ENCODE data around the gene THAP7.

Gene THAP7

DNA sequence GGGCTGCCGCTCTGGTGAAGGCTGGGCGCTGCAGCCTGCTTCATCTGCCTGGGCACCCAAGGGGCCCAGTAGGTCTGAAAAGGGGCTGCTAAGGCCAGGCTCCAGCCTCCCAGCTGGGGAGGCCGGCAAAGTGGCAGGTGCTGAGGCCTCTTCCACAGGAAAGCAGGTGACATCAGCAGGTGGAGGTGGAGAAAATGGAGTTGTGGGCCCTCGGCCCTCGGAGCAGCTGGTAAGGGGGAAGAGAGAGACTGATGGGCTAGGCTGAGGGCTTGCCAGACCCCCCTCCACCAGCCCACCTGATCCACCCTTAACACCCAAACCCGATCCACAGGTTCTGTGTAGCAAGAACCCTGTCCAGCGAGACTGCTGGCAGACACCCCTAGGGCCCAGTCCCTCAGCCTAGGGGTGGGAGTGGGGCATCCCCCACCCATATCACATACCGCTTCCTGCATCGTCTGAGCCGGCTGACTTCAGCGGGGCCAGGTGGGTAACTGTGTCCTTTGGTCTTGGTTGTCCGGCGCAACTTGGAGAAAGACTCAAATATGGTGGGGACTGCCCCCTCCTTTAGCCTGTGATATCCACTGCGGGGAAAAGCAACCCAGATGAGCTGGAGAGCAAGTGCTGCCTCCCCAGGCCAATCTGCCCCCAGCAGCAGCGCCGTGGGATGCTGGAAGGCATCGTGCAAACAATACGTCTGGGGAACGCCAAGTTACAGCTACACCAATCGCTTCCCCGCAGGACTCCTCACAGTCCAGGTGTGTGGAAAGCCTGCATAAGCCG is 1.5 kb downstream of the THAP7 start:
- Histone ChIP-seq H3K27me3 (ENCODE audit: control insufficient read depth, insufficient read depth, low read length) (no peaks in the 10 kb centered on the region), H3K9me3 (ENCODE audit: control insufficient read depth, insufficient read depth, low read length) (no peaks in the 10 kb centered on the region), H3K4me3 (ENCODE audit: low read depth, low read length) (peak overlapping the region; percentile 85), H3K4me1 (ENCODE audit: control insufficient read depth, insufficient read depth, low read length) (peaks cover 3% of the 10 kb centered on the region), H3K36me3 (ENCODE audit: control insufficient read depth, insufficient read depth, low read length) (peaks cover 15% of the 10 kb centered on the region), H3K9ac (ENCODE audit: low read depth, low read length) (peak overlapping the region; percentile 83)

DNA sequence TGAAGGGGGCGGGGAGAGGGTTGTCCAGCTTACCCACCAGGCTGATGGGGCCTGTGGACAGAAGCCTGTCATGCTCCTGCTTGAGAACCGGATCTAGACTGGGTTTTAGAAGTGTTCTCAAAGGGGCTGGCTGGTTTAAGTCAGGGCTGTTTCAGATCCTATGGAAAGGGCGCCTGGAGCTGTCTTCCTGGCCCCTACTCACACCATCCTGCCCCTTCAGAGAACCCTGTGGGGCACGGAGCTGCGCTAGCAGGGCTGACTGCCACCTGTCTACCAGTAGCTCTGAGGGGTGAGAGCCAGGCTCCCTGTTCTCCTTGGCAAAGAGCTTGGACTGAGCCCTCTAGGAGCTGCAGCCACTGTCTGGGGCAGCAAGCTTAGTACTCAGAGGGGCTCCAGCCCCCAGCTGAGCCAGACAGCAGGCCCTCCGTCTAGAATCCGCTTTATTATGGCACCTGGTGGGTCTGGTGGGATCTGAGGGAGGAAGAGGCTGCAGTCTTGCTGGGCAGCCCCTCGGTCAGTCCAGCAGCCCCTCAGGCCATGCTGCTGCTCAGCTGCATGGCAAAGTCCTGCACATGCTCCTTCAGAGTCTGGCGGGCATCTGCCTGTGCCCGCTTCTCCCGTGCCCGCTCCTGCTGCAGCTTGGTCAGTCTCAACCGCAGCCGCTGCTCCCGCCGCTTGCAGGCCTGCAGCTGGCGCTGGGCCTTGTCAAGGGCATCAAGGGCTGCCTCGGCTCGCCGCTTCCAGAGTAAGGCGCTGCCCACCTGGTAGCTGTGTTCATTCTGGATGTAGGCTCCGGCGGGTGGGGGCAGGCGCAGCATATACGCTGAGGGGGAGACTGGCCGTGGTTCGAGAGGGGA is 2.3 kb downstream of the THAP7 start:
- Histone ChIP-seq H3K27me3 (ENCODE audit: control insufficient read depth, insufficient read depth, low read length) (no peaks in the 10 kb centered on the region), H3K4me1 (ENCODE audit: control insufficient read depth, insufficient read depth, low read length) (peaks cover 3% of the 10 kb centered on the region), H3K9ac (ENCODE audit: low read depth, low read length) (no peak overlapping the region), H3K36me3 (ENCODE audit: control insufficient read depth, insufficient read depth, low read length) (peaks cover 17% of the 10 kb centered on the region), H3K9me3 (ENCODE audit: control insufficient read depth, insufficient read depth, low read length) (no peaks in the 10 kb centered on the region), H3K4me3 (ENCODE audit: low read depth, low read length) (no peak overlapping the region)

DNA sequence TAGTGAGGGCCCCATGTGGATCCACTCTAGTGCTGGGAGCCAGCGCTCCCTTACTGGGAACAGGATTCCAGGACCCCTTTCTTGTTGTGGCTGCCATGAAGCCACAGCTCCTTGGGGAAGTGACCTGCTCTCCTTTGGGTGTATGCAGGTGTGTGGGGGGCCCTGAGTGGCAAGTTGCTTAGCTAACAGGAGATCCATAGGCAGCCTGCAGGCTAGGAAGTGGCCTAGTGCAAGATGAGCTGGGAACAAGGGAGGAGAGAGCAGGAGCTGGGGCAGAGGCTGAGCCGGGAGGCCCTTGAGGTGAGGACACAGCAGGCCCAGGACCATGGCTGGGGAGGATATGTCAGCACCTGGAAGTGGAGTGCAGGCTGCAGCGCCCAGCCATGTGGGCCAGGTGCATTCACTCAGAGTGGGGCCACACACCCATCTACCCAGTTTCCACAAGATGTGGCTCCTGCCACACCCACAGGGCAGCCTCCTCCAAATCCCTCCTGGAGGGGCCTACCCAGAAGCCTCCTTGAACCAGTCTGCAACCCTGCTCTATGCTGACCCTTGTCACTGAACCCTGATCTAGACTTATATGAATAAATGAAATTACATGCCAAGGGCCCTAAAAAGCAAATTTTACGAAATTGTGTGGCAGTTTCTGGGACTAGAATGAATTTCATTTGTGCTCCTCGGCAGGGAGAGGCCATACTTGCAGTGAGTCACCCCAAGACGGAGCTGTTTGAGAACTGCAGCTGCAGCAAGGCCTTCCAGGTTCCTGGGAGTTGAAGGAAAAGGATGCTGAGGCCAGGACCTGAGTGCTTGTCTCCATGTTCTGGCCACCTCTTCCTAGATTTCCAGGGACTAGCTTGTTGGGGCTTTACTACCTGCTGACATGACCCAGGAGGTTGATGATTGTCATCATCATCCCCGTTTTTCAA is 3.2 kb downstream of the THAP7 start:
- H3K4me3 ChIP-seq (ENCODE audit: low read depth, low read length) = no peak overlapping the region
- no peak overlapping the region for H3K9ac ChIP-seq (ENCODE audit: low read depth, low read length)
- H3K36me3 ChIP-seq (ENCODE audit: control insufficient read depth, insufficient read depth, low read length) = peaks cover 17% of the 10 kb centered on the region
- no peaks in the 10 kb centered on the region for H3K27me3 ChIP-seq (ENCODE audit: control insufficient read depth, insufficient read depth, low read length)
- H3K4me1 ChIP-seq (ENCODE audit: control insufficient read depth, insufficient read depth, low read length) = peaks cover 3% of the 10 kb centered on the region
- H3K9me3 ChIP-seq (ENCODE audit: control insufficient read depth, insufficient read depth, low read length) = no peaks in the 10 kb centered on the region

DNA sequence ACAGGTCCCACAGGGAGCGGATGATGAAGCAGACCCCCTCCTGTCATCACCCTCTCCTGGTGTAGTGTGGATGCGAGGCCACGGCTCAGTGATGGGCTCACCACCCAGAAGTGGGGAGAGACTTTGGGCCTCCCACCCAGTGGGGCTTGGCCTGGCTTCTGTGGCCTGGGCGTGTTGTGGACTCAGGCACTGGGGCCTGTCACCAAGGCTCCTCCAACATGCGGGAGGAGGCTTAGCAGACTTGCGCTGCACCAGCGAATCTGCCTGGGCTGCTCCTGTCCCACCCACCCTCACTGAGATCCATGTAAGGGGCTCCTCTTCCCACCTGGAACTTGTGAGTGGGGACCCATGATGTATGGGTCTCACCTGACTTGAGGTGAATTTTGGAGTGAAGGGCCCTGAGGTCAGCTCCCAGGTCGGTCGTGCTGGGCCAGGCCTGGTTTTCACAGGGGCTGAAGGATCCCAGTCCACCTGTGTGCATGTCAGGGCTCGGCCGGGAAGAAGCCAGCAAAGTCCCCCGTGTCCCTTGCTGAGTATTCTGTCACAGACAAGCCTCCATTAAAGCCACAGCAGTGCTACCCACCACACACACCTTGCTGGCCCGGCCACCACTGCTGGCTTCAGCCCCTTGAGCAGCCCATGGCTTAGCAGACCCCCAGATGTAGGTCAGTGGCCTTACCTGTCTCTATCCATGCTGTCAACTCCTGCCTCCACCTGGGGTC is 4.2 kb downstream of the THAP7 start:
- H3K9ac ChIP-seq (ENCODE audit: low read depth, low read length) = no peak overlapping the region
- H3K27me3 ChIP-seq (ENCODE audit: control insufficient read depth, insufficient read depth, low read length) = no peaks in the 10 kb centered on the region
- H3K9me3 ChIP-seq (ENCODE audit: control insufficient read depth, insufficient read depth, low read length) = no peaks in the 10 kb centered on the region
- H3K4me1 ChIP-seq (ENCODE audit: control insufficient read depth, insufficient read depth, low read length) = peaks cover 3% of the 10 kb centered on the region
- peaks cover 18% of the 10 kb centered on the region for H3K36me3 ChIP-seq (ENCODE audit: control insufficient read depth, insufficient read depth, low read length)
- H3K4me3 ChIP-seq (ENCODE audit: low read depth, low read length) = no peak overlapping the region

DNA sequence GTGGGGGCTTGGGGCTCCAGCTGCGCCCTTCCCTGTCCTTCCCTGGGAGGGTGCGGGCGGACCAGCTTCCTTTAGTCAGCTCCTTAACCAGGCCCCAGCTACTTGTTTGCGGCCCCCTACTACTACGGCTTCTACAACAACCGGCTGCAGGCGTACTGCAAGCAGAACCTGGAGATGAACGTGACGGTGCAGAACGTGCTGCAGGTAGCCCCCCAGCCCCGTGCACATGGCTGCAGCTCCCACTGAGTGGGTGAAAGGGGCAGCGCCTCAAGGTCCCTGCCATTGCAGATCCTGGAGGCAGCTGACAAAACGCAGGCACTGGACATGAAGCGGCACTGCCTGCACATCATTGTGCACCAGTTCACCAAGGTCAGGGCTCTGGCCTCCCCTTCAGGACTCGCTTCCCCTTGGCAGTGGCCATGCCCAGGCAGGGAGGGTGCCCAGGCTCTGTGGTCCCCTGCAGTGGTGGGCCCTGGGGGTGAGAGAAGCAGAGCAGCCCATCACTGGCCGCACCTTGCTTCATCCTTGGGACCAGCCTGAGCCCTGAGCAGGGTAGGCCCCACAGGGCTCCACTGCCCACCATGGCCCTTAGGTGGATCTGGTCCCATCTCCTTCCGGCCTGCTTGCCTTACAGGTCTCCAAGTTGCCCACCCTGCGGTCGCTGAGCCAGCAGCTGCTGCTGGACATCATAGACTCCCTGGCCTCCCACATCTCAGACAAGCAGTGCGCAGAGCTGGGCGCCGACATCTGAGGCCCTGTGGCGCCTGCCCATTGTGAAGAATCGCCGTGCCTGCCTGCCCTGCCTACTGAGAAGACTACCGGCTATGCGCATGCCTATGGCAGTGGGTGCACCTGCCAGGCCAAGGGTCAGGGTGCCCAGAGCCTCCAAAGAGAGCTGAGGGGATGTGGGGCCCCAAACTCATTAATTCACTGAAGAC is 5.1 kb downstream of the THAP7 start:
- H3K36me3 ChIP-seq (ENCODE audit: control insufficient read depth, insufficient read depth, low read length) = peaks cover 25% of the 10 kb centered on the region
- no peaks in the 10 kb centered on the region for H3K27me3 ChIP-seq (ENCODE audit: control insufficient read depth, insufficient read depth, low read length)
- no peak overlapping the region for H3K4me3 ChIP-seq (ENCODE audit: low read depth, low read length)
- H3K9me3 ChIP-seq (ENCODE audit: control insufficient read depth, insufficient read depth, low read length) = no peaks in the 10 kb centered on the region
- H3K9ac ChIP-seq (ENCODE audit: low read depth, low read length) = no peak overlapping the region
- H3K4me1 ChIP-seq (ENCODE audit: control insufficient read depth, insufficient read depth, low read length) = peaks cover 3% of the 10 kb centered on the region

DNA sequence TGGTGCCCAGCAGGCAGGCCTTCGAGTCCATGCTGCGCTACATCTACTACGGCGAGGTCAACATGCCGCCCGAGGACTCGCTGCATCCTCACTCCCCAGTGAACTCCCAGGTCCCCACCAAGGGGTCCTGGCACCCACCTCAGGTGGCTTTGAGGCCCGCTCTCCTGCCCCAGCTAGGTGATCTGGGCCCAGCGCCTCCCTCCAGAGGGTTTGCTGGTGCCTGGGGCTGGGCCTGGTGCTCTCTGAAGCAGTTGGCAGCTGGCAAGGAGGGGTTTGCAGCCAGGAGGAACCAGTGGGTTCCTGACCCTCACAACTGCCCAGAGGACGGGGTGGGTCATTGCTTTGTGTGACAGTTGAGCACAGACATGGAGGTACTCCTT is 5.9 kb downstream of the THAP7 start:
- H3K36me3 ChIP-seq (ENCODE audit: control insufficient read depth, insufficient read depth, low read length) = peaks cover 32% of the 10 kb centered on the region
- no peaks in the 10 kb centered on the region for H3K27me3 ChIP-seq (ENCODE audit: control insufficient read depth, insufficient read depth, low read length)
- no peaks in the 10 kb centered on the region for H3K9me3 ChIP-seq (ENCODE audit: control insufficient read depth, insufficient read depth, low read length)
- H3K4me3 ChIP-seq (ENCODE audit: low read depth, low read length) = no peak overlapping the region
- H3K4me1 ChIP-seq (ENCODE audit: control insufficient read depth, insufficient read depth, low read length) = peaks cover 2% of the 10 kb centered on the region
- H3K9ac ChIP-seq (ENCODE audit: low read depth, low read length) = no peak overlapping the region

DNA sequence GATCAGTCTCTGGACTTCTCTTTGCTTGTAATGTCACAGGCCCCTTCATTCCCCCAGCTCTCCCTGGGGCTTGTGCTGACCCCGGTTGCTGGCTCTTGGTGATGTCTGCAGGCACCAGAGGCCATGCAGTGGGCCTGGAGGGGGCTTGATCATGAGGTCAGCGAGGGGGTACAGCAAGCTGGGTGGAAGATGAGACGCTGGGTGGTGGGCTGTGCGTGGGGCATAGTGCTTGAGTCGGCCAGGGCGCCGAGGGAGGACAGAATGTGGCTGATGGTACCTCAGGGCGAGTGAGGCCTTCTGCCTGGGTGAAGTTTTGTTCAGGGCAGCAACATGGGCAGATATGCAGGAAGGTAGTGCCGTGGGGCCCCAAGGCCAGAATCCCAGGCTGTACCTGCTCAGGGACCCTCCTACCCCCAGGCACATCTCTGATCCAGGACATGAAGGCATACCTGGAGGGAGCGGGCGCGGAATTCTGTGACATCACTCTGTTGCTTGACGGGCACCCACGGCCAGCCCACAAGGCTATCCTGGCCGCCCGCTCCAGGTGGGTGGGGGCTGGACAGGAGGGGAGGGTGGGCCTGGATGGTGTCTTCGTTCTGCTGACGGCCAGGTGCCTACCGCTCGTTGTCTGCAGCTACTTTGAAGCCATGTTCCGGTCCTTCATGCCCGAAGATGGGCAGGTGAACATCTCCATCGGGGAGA is 6.4 kb downstream of the THAP7 start:
- H3K9ac ChIP-seq (ENCODE audit: low read depth, low read length) = no peak overlapping the region
- peaks cover 32% of the 10 kb centered on the region for H3K36me3 ChIP-seq (ENCODE audit: control insufficient read depth, insufficient read depth, low read length)
- H3K9me3 ChIP-seq (ENCODE audit: control insufficient read depth, insufficient read depth, low read length) = no peaks in the 10 kb centered on the region
- H3K4me1 ChIP-seq (ENCODE audit: control insufficient read depth, insufficient read depth, low read length) = no peaks in the 10 kb centered on the region
- no peak overlapping the region for H3K4me3 ChIP-seq (ENCODE audit: low read depth, low read length)
- H3K27me3 ChIP-seq (ENCODE audit: control insufficient read depth, insufficient read depth, low read length) = no peaks in the 10 kb centered on the region

DNA sequence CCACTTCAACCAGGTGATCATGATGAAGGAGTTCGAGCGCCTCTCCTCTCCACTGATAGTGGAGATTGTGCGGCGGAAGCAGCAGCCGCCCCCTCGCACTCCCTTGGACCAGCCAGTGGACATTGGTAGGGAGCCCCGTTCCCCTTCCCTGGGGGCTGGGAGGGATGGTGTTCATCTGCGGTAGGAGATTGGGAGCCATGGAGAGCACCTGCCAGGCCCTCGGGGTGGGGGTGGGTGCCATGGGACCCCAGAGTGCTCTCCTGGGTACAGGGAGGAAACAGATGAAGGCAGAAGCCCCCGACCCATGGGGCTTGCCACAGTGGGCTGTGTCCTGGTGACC is 7.0 kb downstream of the THAP7 start:
- no peak overlapping the region for H3K4me3 ChIP-seq (ENCODE audit: low read depth, low read length)
- H3K9ac ChIP-seq (ENCODE audit: low read depth, low read length) = no peak overlapping the region
- no peaks in the 10 kb centered on the region for H3K4me1 ChIP-seq (ENCODE audit: control insufficient read depth, insufficient read depth, low read length)
- H3K9me3 ChIP-seq (ENCODE audit: control insufficient read depth, insufficient read depth, low read length) = no peaks in the 10 kb centered on the region
- no peaks in the 10 kb centered on the region for H3K27me3 ChIP-seq (ENCODE audit: control insufficient read depth, insufficient read depth, low read length)
- peaks cover 27% of the 10 kb centered on the region for H3K36me3 ChIP-seq (ENCODE audit: control insufficient read depth, insufficient read depth, low read length)

DNA sequence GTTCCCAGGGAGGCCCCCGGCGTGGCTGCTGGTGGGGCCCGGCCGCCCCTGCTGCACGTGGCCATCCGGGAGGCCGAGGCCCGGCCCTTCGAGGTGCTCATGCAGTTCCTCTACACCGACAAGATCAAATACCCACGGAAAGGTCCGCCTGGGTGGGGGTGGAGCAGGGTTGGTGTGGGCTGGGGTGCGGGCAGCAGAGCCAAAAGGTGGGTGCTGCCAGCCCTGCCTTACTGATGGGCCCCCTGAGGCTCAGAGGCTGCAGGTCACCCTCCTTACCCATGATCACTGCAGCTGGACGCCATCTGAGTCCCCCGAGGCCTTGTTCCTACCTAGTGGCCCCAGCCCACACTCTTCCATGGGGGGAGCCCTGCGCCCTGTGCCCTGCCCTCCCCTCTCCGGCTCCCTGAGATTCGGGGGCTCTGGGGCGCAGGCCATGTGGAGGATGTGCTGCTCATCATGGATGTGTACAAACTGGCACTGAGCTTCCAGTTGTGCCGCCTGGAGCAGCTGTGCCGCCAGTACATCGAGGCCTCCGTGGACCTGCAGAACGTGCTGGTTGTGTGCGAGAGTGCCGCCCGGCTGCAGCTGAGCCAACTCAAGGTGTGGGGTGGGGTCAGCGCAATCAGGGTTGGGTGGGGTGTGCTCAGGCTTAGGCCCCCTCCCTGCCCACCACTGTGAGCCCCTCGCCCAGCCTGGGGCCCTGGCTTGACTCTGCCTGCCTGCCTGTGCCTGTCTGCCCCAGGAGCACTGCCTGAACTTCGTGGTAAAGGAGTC is 7.6 kb downstream of the THAP7 start:
- H3K27me3 ChIP-seq (ENCODE audit: control insufficient read depth, insufficient read depth, low read length) = no peaks in the 10 kb centered on the region
- H3K9ac ChIP-seq (ENCODE audit: low read depth, low read length) = no peak overlapping the region
- no peak overlapping the region for H3K4me3 ChIP-seq (ENCODE audit: low read depth, low read length)
- H3K9me3 ChIP-seq (ENCODE audit: control insufficient read depth, insufficient read depth, low read length) = no peaks in the 10 kb centered on the region
- peaks cover 23% of the 10 kb centered on the region for H3K36me3 ChIP-seq (ENCODE audit: control insufficient read depth, insufficient read depth, low read length)
- no peaks in the 10 kb centered on the region for H3K4me1 ChIP-seq (ENCODE audit: control insufficient read depth, insufficient read depth, low read length)
